Mesenchymal stem cell (in vitro differentiated cells and primary cell): Measurements from ENCODE around the gene MYL7.

Experiments used
- DNase-seq: peaks from one replicate; pipeline ENCODE4 v3.0.0-alpha.2; 2013
- H2AFZ ChIP-seq: one replicate; pipeline ENCODE4 v1.6.1; 2013; ENCODE audit warnings: low read depth, mild to moderate bottlenecking, control low read depth, inconsistent platforms, low read length, moderate library complexity
- H2AK5ac ChIP-seq: 2 replicates; pipeline ENCODE4 v1.6.1; 2013; ENCODE audit warnings: low read length, moderate library complexity, mild to moderate bottlenecking, inconsistent platforms; ENCODE audit not compliant: severe bottlenecking
- H2BK120ac ChIP-seq: one replicate; pipeline ENCODE4 v1.6.1; 2013; ENCODE audit warnings: low read depth, mild to moderate bottlenecking, inconsistent platforms, low read length, moderate library complexity
- H2BK12ac ChIP-seq, 2 experiments: one replicate each; pipeline ENCODE4 v1.6.1; 2013; ENCODE audit warnings: inconsistent platforms in 2 of 2, low read length in 2 of 2, mild to moderate bottlenecking in 2 of 2, moderate library complexity in 2 of 2, control low read depth in 1 of 2
- H2BK15ac ChIP-seq: one replicate; pipeline ENCODE4 v1.6.1; 2013; ENCODE audit warnings: mild to moderate bottlenecking, low read depth, inconsistent platforms; ENCODE audit not compliant: poor library complexity, severe bottlenecking
- H2BK5ac ChIP-seq: 2 replicates; pipeline ENCODE4 v1.6.1; 2013; ENCODE audit warnings: low read depth, mild to moderate bottlenecking, low read length, control low read depth, inconsistent platforms; ENCODE audit not compliant: poor library complexity, severe bottlenecking
- H3K14ac ChIP-seq, 2 experiments: one replicate each; pipeline ENCODE4 v1.6.1; 2013; ENCODE audit warnings: inconsistent platforms in 2 of 2, low read length in 2 of 2, control low read depth in 1 of 2, mild to moderate bottlenecking in 1 of 2, moderate library complexity in 1 of 2
- H3K18ac ChIP-seq, 2 experiments: one replicate each; pipeline ENCODE4 v1.6.1; 2013; ENCODE audit warnings: inconsistent platforms in 2 of 2, low read length in 2 of 2, control low read depth in 1 of 2, low read depth in 1 of 2, mild to moderate bottlenecking in 1 of 2
- H3K23ac ChIP-seq, 2 experiments: one replicate each; pipeline ENCODE4 v1.6.1; 2013; ENCODE audit warnings: inconsistent platforms in 2 of 2, low read length in 2 of 2, mild to moderate bottlenecking in 2 of 2, moderate library complexity in 2 of 2, control low read depth in 1 of 2
- H3K27ac ChIP-seq: 2 replicates; pipeline ENCODE4 v1.5.1; 2013; ENCODE audit warnings: mild to moderate bottlenecking, moderate library complexity, low read length, control low read depth, inconsistent platforms; ENCODE audit not compliant: poor library complexity, severe bottlenecking
- H3K27me3 ChIP-seq, 2 experiments: 2 replicates each; pipeline versions ENCODE4 v1.6.1 to v1.7.0; 2013; ENCODE audit warnings: low read length in 2 of 2, mild to moderate bottlenecking in 2 of 2, moderate library complexity in 2 of 2, control low read depth in 1 of 2, inconsistent platforms in 1 of 2; ENCODE audit not compliant: control insufficient read depth in 1 of 2, insufficient read depth in 1 of 2
- H3K36me3 ChIP-seq, 2 experiments: 2 replicates each; pipeline versions ENCODE4 v1.6.1 to v1.7.0; 2013; ENCODE audit warnings: low read length in 2 of 2, control low read depth in 1 of 2, inconsistent platforms in 1 of 2, low read depth in 1 of 2, mild to moderate bottlenecking in 1 of 2; ENCODE audit not compliant: insufficient read depth in 2 of 2, control insufficient read depth in 1 of 2
- H3K4ac ChIP-seq, 2 experiments: one replicate each; pipeline ENCODE4 v1.6.1; 2013; ENCODE audit warnings: inconsistent platforms in 2 of 2, low read length in 2 of 2, mild to moderate bottlenecking in 2 of 2, moderate library complexity in 2 of 2, control low read depth in 1 of 2, low read depth in 1 of 2
- H3K4me1 ChIP-seq: 2 replicates; pipeline ENCODE4 v1.6.1; 2013; ENCODE audit warnings: low read depth, low read length, control low read depth; ENCODE audit not compliant: control insufficient read depth, insufficient read depth
- H3K4me2 ChIP-seq: 2 replicates; pipeline ENCODE4 v1.6.1; 2013; ENCODE audit warnings: low read length, mild to moderate bottlenecking, inconsistent platforms; ENCODE audit not compliant: poor library complexity, severe bottlenecking
- H3K4me3 ChIP-seq, 2 experiments: 2 replicates each; pipeline versions ENCODE4 v1.5.1 to v1.7.0; 2013; ENCODE audit warnings: low read length in 2 of 2, mild to moderate bottlenecking in 2 of 2, control low read depth in 1 of 2, low read depth in 1 of 2; ENCODE audit not compliant: insufficient read depth in 1 of 2
- H3K79me1 ChIP-seq: replicated peaks from 2 replicates; pipeline ENCODE4 v1.6.1; 2013; ENCODE audit warnings: mild to moderate bottlenecking, control low read depth, low read length, inconsistent platforms; ENCODE audit not compliant: poor library complexity, severe bottlenecking
- H3K9ac ChIP-seq: 2 replicates; pipeline ENCODE4 v1.7.0; 2013; ENCODE audit warnings: mild to moderate bottlenecking, low read length, moderate library complexity
- H3K9me3 ChIP-seq: 2 replicates; pipeline ENCODE4 v1.7.0; 2013; ENCODE audit warnings: mild to moderate bottlenecking, low read length; ENCODE audit not compliant: control insufficient read depth
- H4K8ac ChIP-seq: one replicate; pipeline ENCODE4 v1.6.1; 2013; ENCODE audit warnings: inconsistent platforms, mild to moderate bottlenecking, low read length, moderate library complexity
- H4K91ac ChIP-seq: one replicate; pipeline ENCODE4 v1.6.1; 2013; ENCODE audit warnings: mild to moderate bottlenecking, low read length, inconsistent platforms
- WGBS: methylation state at CpG from one replicate; pipeline ENCODE4 v1.1.7; 2013; ENCODE audit warnings: mixed read lengths; 5-methylcytosine and 5-hydroxymethylcytosine counted together

MYL7 gene

GRCh38 chr7:44101303-44101965 is 39.7 kb downstream of the MYL7 start:
- peak overlapping the region; percentile 54 for H4K8ac ChIP-seq
- peak overlapping the region in 1 of 2 experiments; percentile 3 for H3K14ac ChIP-seq
- peak overlapping the region; percentile 29 for H2BK120ac ChIP-seq
- H3K9me3 ChIP-seq: no peaks in the 10 kb centered on the region
- no peak overlapping the region for H3K23ac ChIP-seq
- no peak for DNase-seq
- peak overlapping the region; percentile 1 to 62 for H3K18ac ChIP-seq
- H2AFZ ChIP-seq: no peak overlapping the region
- H2BK15ac ChIP-seq: peak overlapping the region; percentile 15
- peak overlapping the region; percentile 97 for H3K27ac ChIP-seq
- peak overlapping the region in 1 of 2 experiments; percentile 5 for H3K4ac ChIP-seq
- H3K4me2 ChIP-seq: no peak overlapping the region
- H2AK5ac ChIP-seq: peak overlapping the region; percentile 86
- H2BK12ac ChIP-seq: peak overlapping the region in 1 of 2 experiments; percentile 27
- peak overlapping the region; percentile 92 for H2BK5ac ChIP-seq
- peak overlapping the region; percentile 67 for H3K9ac ChIP-seq
- H3K79me1 ChIP-seq: no peaks in the 10 kb centered on the region
- peaks cover 45% of the 10 kb centered on the region for H3K4me1 ChIP-seq
- H3K36me3 ChIP-seq: peaks cover 5 to 6% of the 10 kb centered on the region in 2 experiments
- peak overlapping the region; percentile 71 for H4K91ac ChIP-seq
- H3K4me3 ChIP-seq: no peak overlapping the region
- WGBS: 97% methylated on average over 3 of the region's 3 CpGs
- H3K27me3 ChIP-seq: no peaks in the 10 kb centered on the region

- H2AK5ac ChIP-seq: peak overlapping the region; percentile 86
- H4K91ac ChIP-seq: peak overlapping the region; percentile 75
- no peak overlapping the region for H3K23ac ChIP-seq
- no peaks in the 10 kb centered on the region for H3K9me3 ChIP-seq
- peak overlapping the region; percentile 67 for H3K9ac ChIP-seq
- peaks cover 39% of the 10 kb centered on the region for H3K4me1 ChIP-seq
- peak overlapping the region; percentile 29 for H2BK120ac ChIP-seq
- H2AFZ ChIP-seq: peak overlapping the region; percentile 34
- peak overlapping the region; percentile 97 for H3K27ac ChIP-seq
- no peak overlapping the region for H3K4me3 ChIP-seq
- H3K36me3 ChIP-seq: no peaks in the 10 kb centered on the region
- peak; percentile 89 for DNase-seq
- no peak overlapping the region for H3K4me2 ChIP-seq
- peak overlapping the region in 1 of 2 experiments; percentile 68 for H3K4ac ChIP-seq
- WGBS: 54% methylated on average over 10 of the region's 10 CpGs
- H2BK5ac ChIP-seq: peak overlapping the region; percentile 92
- peak overlapping the region; percentile 88 for H4K8ac ChIP-seq
- H3K14ac ChIP-seq: no peak overlapping the region
- no peaks in the 10 kb centered on the region for H3K79me1 ChIP-seq
- peak overlapping the region; percentile 62 to 86 for H3K18ac ChIP-seq
- H2BK15ac ChIP-seq: peak overlapping the region; percentile 78
- peak overlapping the region; percentile 38 to 81 for H2BK12ac ChIP-seq
- no peaks in the 10 kb centered on the region for H3K27me3 ChIP-seq
Observed at GRCh38 chr7:44100458-44101302, 40.5 kb downstream of the MYL7 start.

- H3K4me3 ChIP-seq: no peak overlapping the region
- no peak for DNase-seq
- H3K4ac ChIP-seq: no peak overlapping the region
- H3K18ac ChIP-seq: no peak overlapping the region
- H2BK12ac ChIP-seq: no peak overlapping the region
- peak overlapping the region; percentile 84 for H2BK5ac ChIP-seq
- H3K9ac ChIP-seq: peak overlapping the region; percentile 32
- H4K91ac ChIP-seq: no peak overlapping the region
- H3K79me1 ChIP-seq: no peaks in the 10 kb centered on the region
- no peaks in the 10 kb centered on the region for H3K27me3 ChIP-seq
- no peak overlapping the region for H3K14ac ChIP-seq
- no peaks in the 10 kb centered on the region for H3K9me3 ChIP-seq
- H3K27ac ChIP-seq: peak overlapping the region; percentile 97
- WGBS: 90% methylated on average over 2 of the region's 4 CpGs
- no peak overlapping the region for H2BK120ac ChIP-seq
- peaks cover 37% of the 10 kb centered on the region for H3K4me1 ChIP-seq
- H3K4me2 ChIP-seq: no peak overlapping the region
- no peak overlapping the region for H2AK5ac ChIP-seq
- no peaks in the 10 kb centered on the region for H3K36me3 ChIP-seq
- no peak overlapping the region for H2BK15ac ChIP-seq
- H3K23ac ChIP-seq: no peak overlapping the region
- H2AFZ ChIP-seq: no peak overlapping the region
- H4K8ac ChIP-seq: no peak overlapping the region
Observed at GRCh38 chr7:44099669-44100068, 41.5 kb downstream of the MYL7 start.
